Hepatocyte (in vitro differentiated cells): ENCODE measurements around the gene CRHR2. TPM values are rescaled to one million over a fixed set of nuclear protein-coding genes. Genes with fewer than 3 reads are reported as not detected.

Experiments used
- DNase-seq: peaks from one replicate; pipeline ENCODE4 v3.0.0-alpha.2; 2016; ENCODE audit warnings: low spot score
- H2AFZ ChIP-seq: fragments of 200-600 bp; sonication (generic); 2 replicates; pipeline ENCODE4 v1.6.0; 2016; ENCODE audit warnings: antibody characterized with exemption, mild to moderate bottlenecking
- H3K27ac ChIP-seq: fragments of 200-600 bp; sonication (generic); 2 replicates; pipeline ENCODE4 v1.5.1; 2016; ENCODE audit warnings: mild to moderate bottlenecking
- H3K27me3 ChIP-seq: fragments of 200-600 bp; sonication (generic); 2 replicates; pipeline ENCODE4 v1.6.1; 2016
- H3K36me3 ChIP-seq: fragments of 200-600 bp; sonication (generic); replicated peaks from 2 replicates; pipeline ENCODE4 v1.5.1; 2016; ENCODE audit warnings: low read depth; ENCODE audit not compliant: insufficient read depth
- H3K4me1 ChIP-seq: fragments of 200-600 bp; sonication (generic); 2 replicates; pipeline ENCODE4 v1.5.1; 2016; ENCODE audit warnings: mild to moderate bottlenecking, moderate library complexity; ENCODE audit not compliant: insufficient read depth
- H3K4me2 ChIP-seq: fragments of 200-600 bp; sonication (generic); 2 replicates; pipeline ENCODE4 v1.6.0; 2016
- H3K4me3 ChIP-seq: fragments of 200-600 bp; sonication (generic); 2 replicates; pipeline ENCODE4 v1.5.1; 2016; ENCODE audit warnings: mild to moderate bottlenecking
- H3K79me2 ChIP-seq: fragments of 200-600 bp; sonication (generic); 2 replicates; pipeline ENCODE4 v1.6.0; 2017; ENCODE audit warnings: mild to moderate bottlenecking
- H3K9me2 ChIP-seq: fragments of 200-600 bp; sonication (generic); replicated peaks from 2 replicates; pipeline ENCODE4 v1.6.0; 2017; ENCODE audit warnings: mild to moderate bottlenecking; ENCODE audit not compliant: insufficient read depth
- H3K9me3 ChIP-seq: fragments of 200-600 bp; sonication (generic); 2 replicates; pipeline ENCODE4 v1.5.1; 2016; ENCODE audit warnings: low read depth, mild to moderate bottlenecking
- H4K20me1 ChIP-seq: fragments of 200-600 bp; sonication (generic); 2 replicates; pipeline ENCODE4 v1.6.0; 2016; ENCODE audit warnings: mild to moderate bottlenecking; ENCODE audit not compliant: insufficient read depth, poor library complexity, severe bottlenecking
- EZH2 ChIP-seq: fragments of 200-600 bp; sonication (generic); IDR thresholded peaks from 2 replicates; pipeline ENCODE4 v1.6.1; 2016; ENCODE audit warnings: antibody characterized with exemption, mild to moderate bottlenecking, borderline replicate concordance
- EZH2phosphoT487 ChIP-seq: fragments of 200-600 bp; sonication (generic); IDR thresholded peaks from one replicate; pipeline ENCODE4 v1.6.1; 2018; ENCODE audit warnings: antibody characterized with exemption, mild to moderate bottlenecking, low read depth, moderate library complexity; ENCODE audit not compliant: unreplicated experiment, severe bottlenecking
- WGBS: methylation state at CpG from one replicate; pipeline ENCODE4 v1.1.6; 2016; ENCODE audit warnings: low lambda C conversion rate; ENCODE audit errors: missing lambda C conversion rate; 5-methylcytosine and 5-hydroxymethylcytosine counted together
- polyA plus RNA-seq: library from polyadenylated mRNA; unstranded; fragments of >200 nt; fragmentation: Nextera tagmentation; extraction: Ambion mirVana; gene quantifications from 2 replicates; pipeline ENCODE4 v1.2.1, GENCODE V29; 2016
- total RNA-seq: library from RNA; depleted of rRNA; stranded (reverse); fragments of >200 nt; gene quantifications from 2 replicates; pipeline ENCODE4 v1.2.3, GENCODE V29; 2014
- TF ChIP-seq, protein P1 (sequence below): fragments of 200-600 bp; sonication (generic); IDR thresholded peaks from 2 replicates; pipeline ENCODE4 v1.5.1; 2016; ENCODE audit warnings: antibody characterized with exemption, mild to moderate bottlenecking; ENCODE audit not compliant: poor library complexity

Gene CRHR2
- total and polyA plus RNA-seq, 2 experiments from 2014 or later = 0.21 TPM; not detected in 1

DNA sequence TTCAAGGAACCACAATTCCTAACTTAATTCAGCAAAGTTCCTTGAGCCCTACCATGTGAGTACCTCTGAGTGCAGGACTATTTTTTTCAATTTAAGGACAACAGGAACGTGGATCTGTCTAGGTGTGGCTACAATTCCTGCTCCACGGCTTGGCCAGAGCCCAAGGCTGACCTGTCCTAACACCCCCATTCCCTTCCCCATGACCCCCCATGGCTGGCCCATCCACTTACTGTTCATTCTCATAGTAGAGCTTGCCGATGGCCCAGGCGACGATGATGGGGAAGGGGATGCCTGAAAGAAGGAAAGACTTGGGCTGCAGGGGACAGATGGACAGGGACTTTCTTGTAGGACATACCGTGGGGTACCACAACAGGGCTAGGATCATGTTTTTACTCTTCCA is 20.3 kb downstream of the CRHR2 start:
- Histone ChIP-seq H3K36me3 (no peaks in the 10 kb centered on the region), H4K20me1 (no peaks in the 10 kb centered on the region), H3K27ac (no peak overlapping the region), H2AFZ (no peak overlapping the region), H3K9me3 (no peaks in the 10 kb centered on the region), H3K4me1 (no peaks in the 10 kb centered on the region), H3K9me2 (no peaks in the 10 kb centered on the region), H3K4me2 (no peak overlapping the region), H3K79me2 (no peaks in the 10 kb centered on the region), H3K4me3 (no peak overlapping the region), H3K27me3 (no peaks in the 10 kb centered on the region)
- 95% methylated on average over 6 of the region's 6 CpGs for WGBS
- TF ChIP-seq, protein P1, sequence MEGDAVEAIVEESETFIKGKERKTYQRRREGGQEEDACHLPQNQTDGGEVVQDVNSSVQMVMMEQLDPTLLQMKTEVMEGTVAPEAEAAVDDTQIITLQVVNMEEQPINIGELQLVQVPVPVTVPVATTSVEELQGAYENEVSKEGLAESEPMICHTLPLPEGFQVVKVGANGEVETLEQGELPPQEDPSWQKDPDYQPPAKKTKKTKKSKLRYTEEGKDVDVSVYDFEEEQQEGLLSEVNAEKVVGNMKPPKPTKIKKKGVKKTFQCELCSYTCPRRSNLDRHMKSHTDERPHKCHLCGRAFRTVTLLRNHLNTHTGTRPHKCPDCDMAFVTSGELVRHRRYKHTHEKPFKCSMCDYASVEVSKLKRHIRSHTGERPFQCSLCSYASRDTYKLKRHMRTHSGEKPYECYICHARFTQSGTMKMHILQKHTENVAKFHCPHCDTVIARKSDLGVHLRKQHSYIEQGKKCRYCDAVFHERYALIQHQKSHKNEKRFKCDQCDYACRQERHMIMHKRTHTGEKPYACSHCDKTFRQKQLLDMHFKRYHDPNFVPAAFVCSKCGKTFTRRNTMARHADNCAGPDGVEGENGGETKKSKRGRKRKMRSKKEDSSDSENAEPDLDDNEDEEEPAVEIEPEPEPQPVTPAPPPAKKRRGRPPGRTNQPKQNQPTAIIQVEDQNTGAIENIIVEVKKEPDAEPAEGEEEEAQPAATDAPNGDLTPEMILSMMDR = no peak
- no peak for TF ChIP-seq EZH2phosphoT487
- no peak for TF ChIP-seq EZH2
- DNase-seq = no peak

DNA sequence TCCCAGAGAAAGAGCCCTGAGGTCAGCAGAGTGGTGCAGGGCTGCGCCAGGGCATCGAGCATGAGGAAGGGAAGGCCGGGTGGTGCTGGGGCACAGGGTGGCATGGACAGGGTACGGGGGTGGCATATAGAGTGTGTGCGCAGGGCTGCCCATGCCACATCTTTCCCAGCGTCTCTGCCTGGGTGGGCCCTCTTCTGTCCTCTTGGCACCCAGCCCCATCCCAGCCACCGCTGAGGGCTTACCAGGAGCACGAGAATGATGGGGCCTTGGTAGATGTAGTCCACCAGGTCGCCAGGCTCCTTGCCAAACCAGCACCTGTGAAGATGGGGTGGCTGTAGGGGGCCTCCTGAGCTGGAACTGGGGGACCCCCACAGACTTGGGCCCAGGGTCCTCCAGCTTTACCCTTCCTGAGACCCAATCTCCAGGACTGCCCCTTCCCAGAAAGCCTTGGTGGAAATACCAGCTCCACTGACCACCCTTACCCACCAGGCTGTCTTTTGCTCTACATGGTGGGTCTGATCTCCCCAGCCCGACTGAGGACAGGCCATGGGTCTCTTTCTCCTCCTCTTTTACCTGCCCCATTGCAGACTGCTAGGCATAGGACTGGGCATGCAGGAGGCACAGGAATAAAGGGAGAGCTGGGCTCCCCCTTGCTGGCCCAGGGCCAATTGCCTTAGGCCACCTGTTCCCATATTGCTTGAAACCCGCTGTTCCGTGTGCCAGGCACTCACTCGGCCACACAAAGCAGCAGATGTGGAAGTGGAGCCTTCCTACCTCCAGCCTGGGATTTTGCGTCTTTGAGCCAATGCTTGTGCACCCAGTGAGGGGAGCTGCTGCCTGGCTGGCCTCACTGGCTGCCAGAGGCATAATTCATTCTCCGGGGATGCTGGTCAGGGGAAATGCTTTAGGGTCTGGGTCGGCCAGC is 21.7 kb downstream of the CRHR2 start:
- Histone ChIP-seq H3K36me3 (no peaks in the 10 kb centered on the region), H3K4me2 (no peak overlapping the region), H3K27ac (no peak overlapping the region), H2AFZ (no peak overlapping the region), H3K9me3 (no peaks in the 10 kb centered on the region), H3K9me2 (no peaks in the 10 kb centered on the region), H3K4me3 (no peak overlapping the region), H4K20me1 (no peaks in the 10 kb centered on the region), H3K27me3 (no peaks in the 10 kb centered on the region), H3K79me2 (no peaks in the 10 kb centered on the region), H3K4me1 (no peaks in the 10 kb centered on the region)
- no peak for DNase-seq
- 91% methylated on average over 16 of the region's 16 CpGs for WGBS
- TF ChIP-seq EZH2 (no peak), EZH2phosphoT487 (no peak)
- TF ChIP-seq, protein P1 = no peak

DNA sequence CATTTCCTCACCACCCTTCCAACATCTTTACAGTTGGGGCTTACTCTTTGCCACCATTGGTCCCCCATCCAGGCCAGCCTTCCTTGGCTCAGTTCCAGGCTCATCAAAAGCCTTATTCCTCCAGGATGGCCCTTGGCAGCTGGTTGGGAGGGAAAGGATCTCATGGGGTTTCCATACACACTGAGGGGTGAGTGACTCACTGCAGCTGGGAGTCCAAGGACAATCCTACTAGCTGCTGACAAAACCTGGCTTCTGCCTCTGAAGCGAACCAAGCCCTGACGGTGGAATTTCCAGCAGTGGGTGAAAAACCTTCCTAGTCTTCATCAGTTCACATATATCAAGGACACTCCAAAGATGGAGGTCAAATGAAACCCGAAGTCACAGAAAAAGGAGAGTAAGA is 22.9 kb downstream of the CRHR2 start:
- no peaks in the 10 kb centered on the region for H3K4me1 ChIP-seq
- 90% methylated on average over 3 of the region's 3 CpGs for WGBS
- no peaks in the 10 kb centered on the region for H3K27me3 ChIP-seq
- H3K4me3 ChIP-seq = no peak overlapping the region
- no peaks in the 10 kb centered on the region for H4K20me1 ChIP-seq
- H3K79me2 ChIP-seq = no peaks in the 10 kb centered on the region
- no peak overlapping the region for H3K27ac ChIP-seq
- DNase-seq = no peak
- no peaks in the 10 kb centered on the region for H3K9me3 ChIP-seq
- H3K4me2 ChIP-seq = no peak overlapping the region
- TF ChIP-seq EZH2phosphoT487 (no peak), EZH2 (no peak)
- TF ChIP-seq, protein P1 = no peak
- H2AFZ ChIP-seq = no peak overlapping the region
- no peaks in the 10 kb centered on the region for H3K36me3 ChIP-seq
- H3K9me2 ChIP-seq = no peaks in the 10 kb centered on the region
